B cell (primary cell): ENCODE data around the gene RNPEP. TPM values are rescaled to one million over a fixed set of nuclear protein-coding genes. Genes with fewer than 3 reads are reported as not detected.

Experiments
- ATAC-seq: fragments of 200-7000 bp; cut with Tn5 transposase; one replicate; pipeline ENCODE4 v1.10.0; 2021; ENCODE audit warnings: low read depth, mild to moderate bottlenecking, moderate number of reproducible peaks, moderate library complexity
- CTCF ChIA-PET: fragments of 350-600 bp; sonication (Branson Sonifier 250); formaldehyde crosslinking; loops from one replicate; lab custom pipeline; 2021; ENCODE audit warnings: antibody characterized with exemption, inconsistent platforms; lab: Charles Lee
- POLR2A ChIA-PET: fragments of 350-600 bp; sonication (Branson Sonifier 250); formaldehyde crosslinking; loops from one replicate; lab custom pipeline; 2021; ENCODE audit warnings: antibody characterized with exemption; lab: Charles Lee
- DNase-seq: peaks from one replicate; pipeline ENCODE4 v3.0.0; 2013
- H2AFZ ChIP-seq: 2 replicates; pipeline ENCODE4 v1.6.1; 2012; ENCODE audit warnings: mild to moderate bottlenecking, low read depth, low read length; ENCODE audit not compliant: insufficient read depth, poor library complexity, severe bottlenecking
- H3K27ac ChIP-seq, 2 donors: 1 replicate in 1 of 2; 2 replicates in 1 of 2; pipeline ENCODE4 v1.5.1; 2012 to 2013; ENCODE audit warnings: low read length in 2 of 2, mild to moderate bottlenecking in 2 of 2, moderate library complexity in 1 of 2
- H3K27me3 ChIP-seq, 4 experiments: fragments of 200-600 bp in 1 of 4; sonication (generic) in 1 of 4; replicated peaks in 1 of 4; 1 replicate in 2 of 4; 2 replicates in 2 of 4; pipeline versions ENCODE4 v1.6.1 to v1.7.0; 2013 to 2016; ENCODE audit warnings: low read length in 3 of 4, mild to moderate bottlenecking in 2 of 4, mixed read lengths in 1 of 4, moderate library complexity in 1 of 4; ENCODE audit not compliant: insufficient read depth in 4 of 4, control insufficient read depth in 3 of 4; ENCODE audit errors: control extremely low read depth in 1 of 4
- H3K36me3 ChIP-seq, 2 experiments: replicated peaks in 1 of 2; 1 replicate in 1 of 2; 2 replicates in 1 of 2; pipeline versions ENCODE4 v1.6.1 to v1.7.1; 2013; ENCODE audit warnings: low read length in 1 of 2; ENCODE audit not compliant: insufficient read depth in 2 of 2, control insufficient read depth in 1 of 2; ENCODE audit errors: control extremely low read depth in 1 of 2, extremely low read depth in 1 of 2
- H3K4me1 ChIP-seq, 2 donors: fragments of 200-600 bp in 1 of 2; sonication (generic) in 1 of 2; 1 replicate in 1 of 2; 2 replicates in 1 of 2; pipeline versions ENCODE4 v1.5.1 to v1.6.1; 2013 to 2017; ENCODE audit warnings: low read length in 2 of 2; ENCODE audit not compliant: control insufficient read depth in 2 of 2, insufficient read depth in 2 of 2
- H3K4me2 ChIP-seq: replicated peaks from 2 replicates; pipeline ENCODE3; 2012; ENCODE audit warnings: mild to moderate bottlenecking, low read depth, low read length; ENCODE audit not compliant: poor library complexity, severe bottlenecking
- H3K4me3 ChIP-seq, 5 experiments: fragments of 200-600 bp in 1 of 5; sonication (generic) in 1 of 5; 1 replicate in 3 of 5; 2 replicates in 2 of 5; pipeline versions ENCODE4 v1.5.1 to v1.7.0; 2011 to 2016; ENCODE audit warnings: low read length in 4 of 5, mild to moderate bottlenecking in 4 of 5, low read depth in 2 of 5, control low read depth in 1 of 5, moderate library complexity in 1 of 5; ENCODE audit not compliant: insufficient read depth in 1 of 5; ENCODE audit errors: control extremely low read depth in 1 of 5, extremely low read depth in 1 of 5
- H3K79me2 ChIP-seq: fragments of 200-600 bp; sonication (generic); one replicate; pipeline ENCODE4 v1.6.0; 2016; ENCODE audit warnings: low read length; ENCODE audit not compliant: control insufficient read depth, insufficient read depth
- H3K9ac ChIP-seq: fragments of 200-600 bp; sonication (generic); 2 replicates; pipeline ENCODE4 v1.6.1; 2017; ENCODE audit warnings: mild to moderate bottlenecking, low read length, moderate library complexity
- H3K9me3 ChIP-seq, 3 donors: one replicate each; pipeline versions ENCODE4 v1.6.1 to v1.7.1; 2013; ENCODE audit warnings: low read length in 2 of 3; ENCODE audit not compliant: control insufficient read depth in 2 of 3, insufficient read depth in 1 of 3; ENCODE audit errors: control extremely low read depth in 1 of 3
- H4K20me1 ChIP-seq: 2 replicates; pipeline ENCODE4 v1.6.0; 2012; ENCODE audit warnings: mild to moderate bottlenecking, low read length; ENCODE audit not compliant: insufficient read depth, control insufficient read depth, poor library complexity, severe bottlenecking
- H3K27ac Mint-ChIP-seq: one replicate; pipeline ENCODE4 v1.8.0; 2021; ENCODE audit warnings: mixed read lengths
- H3K27me3 Mint-ChIP-seq: one replicate; pipeline ENCODE4 v1.8.0; 2021; ENCODE audit warnings: mixed read lengths
- H3K4me1 Mint-ChIP-seq: one replicate; pipeline ENCODE4 v1.8.0; 2021; ENCODE audit warnings: mixed read lengths
- H3K4me3 Mint-ChIP-seq: one replicate; pipeline ENCODE4 v1.8.0; 2021; ENCODE audit warnings: mixed read lengths
- H3K9me3 Mint-ChIP-seq: one replicate; pipeline ENCODE4 v1.8.0; 2022; ENCODE audit warnings: mixed read lengths; ENCODE audit not compliant: insufficient read depth
- CTCF ChIP-seq: fragments of 200-600 bp; IDR thresholded peaks from one replicate; pipeline ENCODE4 v1.8.0; 2022; ENCODE audit warnings: antibody characterized with exemption, mild to moderate bottlenecking
- EZH2 ChIP-seq: IDR thresholded peaks from 2 replicates; pipeline ENCODE4 v1.6.1; 2012; ENCODE audit warnings: borderline replicate concordance, low read depth, mild to moderate bottlenecking, moderate library complexity, low read length; ENCODE audit not compliant: insufficient read depth, poor library complexity, severe bottlenecking
- WGBS: methylation state at CpG from one replicate; pipeline ENCODE4 v1.1.5; 2013; ENCODE audit warnings: missing lambda C conversion rate; ENCODE audit not compliant: insufficient coverage; 5-methylcytosine and 5-hydroxymethylcytosine counted together
- intact Hi-C: fragments of 100-400 bp; cut with micrococcal nuclease; formaldehyde crosslinking; loops from one replicate; pipeline ENCODE4 v1.10.0; 2022
- polyA plus RNA-seq: library from polyadenylated mRNA; depleted of rRNA; stranded (reverse); fragments of >200 nt; gene quantifications from 2 replicates; pipeline ENCODE4 v1.2.3, GENCODE V29; 2012
- total RNA-seq, 2 donors: library from RNA; stranded (reverse); fragments of 120-200 nt in 1 of 2; gene quantifications; 1 replicate in 1 of 2; 2 replicates in 1 of 2; pipeline versions ENCODE4 v1.2.3 to v1.2.4, GENCODE V29; 2013 to 2022

Gene RNPEP
- total and polyA plus RNA-seq, 2 donors (not counting 1 experiment from before 2014, with no cell fraction given): 28.9 to 42.9 TPM

GRCh38 chr1:201970334-201971159 is 11.9 kb upstream of the RNPEP start:
- ChIA-PET POLR2A (no interaction called here), CTCF (interaction anchor here (4.1 kb wide), 1 partner anchor 75 kb away, joined by 51 read pairs; no protein-coding TSS in a partner anchor)
- Histone ChIP-seq H3K4me1 (no peaks in the 10 kb centered on the region), H2AFZ (no peak overlapping the region), H3K4me2 (no peak overlapping the region), H3K36me3 (peaks cover 6 to 39% of the 10 kb centered on the region in 2 experiments), H3K9me3 (no peaks in the 10 kb centered on the region), H4K20me1 (no peaks in the 10 kb centered on the region), H3K27ac (no peak overlapping the region), H3K4me3 (no peak overlapping the region), H3K79me2 (no peaks in the 10 kb centered on the region), H3K9ac (no peak overlapping the region), H3K27me3 (peaks cover 0 to 2% (median 0%) of the 10 kb centered on the region in 4 experiments)
- H3K9me3 Mint-ChIP-seq: no peaks in the 10 kb centered on the region
- no peak overlapping the region for H3K27ac Mint-ChIP-seq
- H3K4me3 Mint-ChIP-seq: no peak overlapping the region
- no peaks in the 10 kb centered on the region for H3K27me3 Mint-ChIP-seq
- TF ChIP-seq EZH2 (no peak), CTCF (no peak)
- intact Hi-C loops: no loop called here
- WGBS: 88% methylated on average over 4 of the region's 9 CpGs
- H3K4me1 Mint-ChIP-seq: no peaks in the 10 kb centered on the region
- no peak for ATAC-seq
- DNase-seq: no peak
